ENCODE data around the gene RAP1GAP2.

Gene RAP1GAP2

DNA sequence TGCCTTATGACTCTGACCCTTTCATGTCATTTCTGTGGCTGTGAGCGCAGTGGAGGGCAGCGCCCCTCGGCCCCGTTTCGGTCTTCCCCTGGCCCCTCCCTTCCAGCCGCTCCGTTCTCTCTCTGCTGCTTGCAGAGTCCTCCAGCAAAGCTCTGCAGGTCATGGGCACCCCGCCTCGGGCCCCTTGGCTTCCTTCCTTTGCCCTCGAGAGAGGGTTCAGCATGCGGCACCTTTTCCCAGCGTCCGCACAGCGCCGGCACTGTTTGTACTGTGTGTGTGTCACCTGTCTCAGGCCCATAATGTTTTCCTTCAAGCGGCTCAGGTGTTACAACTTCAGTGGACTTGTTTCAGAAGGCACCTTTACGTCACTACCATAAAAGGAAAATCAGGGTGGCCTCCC, 98.5 kb downstream of the RAP1GAP2 start:
- H3K36me3 ChIP-seq (ENCODE audit: insufficient read depth, low read length): no peaks in the 10 kb centered on the region
- no peaks in the 10 kb centered on the region for H3K9me3 ChIP-seq (replicated peaks; ENCODE audit: low read length)
- H3K4me3 ChIP-seq (ENCODE audit: low read length): no peak overlapping the region
- no peaks in the 10 kb centered on the region for H3K27me3 ChIP-seq (ENCODE audit: control insufficient read depth, insufficient read depth, low read length)
- no peak overlapping the region for H3K4me2 ChIP-seq (ENCODE audit: low read length)
- peaks cover 12% of the 10 kb centered on the region for H3K4me1 ChIP-seq (ENCODE audit: control insufficient read depth, insufficient read depth, low read length)
- no peak overlapping the region for H3K9ac ChIP-seq (ENCODE audit: low read depth, low read length)

DNA sequence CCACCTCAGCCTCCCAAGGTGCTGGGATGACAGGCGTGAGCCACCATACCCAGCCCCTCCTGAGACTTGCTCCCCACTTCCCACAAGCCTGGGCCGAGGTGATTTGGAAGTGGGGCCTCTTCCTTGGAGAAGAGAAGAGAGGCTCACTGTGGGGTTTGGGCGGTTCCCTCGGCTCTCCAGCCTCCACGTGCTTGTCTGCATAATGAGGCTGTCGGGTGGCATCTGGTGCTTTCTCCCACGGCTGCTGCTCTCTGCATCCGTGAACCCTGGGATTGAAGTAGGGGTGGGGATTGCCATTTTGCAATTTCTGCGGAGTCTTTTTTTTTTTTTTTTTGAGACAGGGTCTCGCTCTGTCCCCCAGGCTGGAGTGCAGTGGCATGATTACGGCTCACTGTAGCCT, 101.4 kb downstream of the RAP1GAP2 start:
- Histone ChIP-seq H3K9ac (ENCODE audit: low read depth, low read length) (no peak overlapping the region), H3K27me3 (ENCODE audit: control insufficient read depth, insufficient read depth, low read length) (no peaks in the 10 kb centered on the region), H3K4me3 (ENCODE audit: low read length) (no peak overlapping the region), H3K9me3 (replicated peaks; ENCODE audit: low read length) (no peaks in the 10 kb centered on the region), H3K4me1 (ENCODE audit: control insufficient read depth, insufficient read depth, low read length) (peaks cover 7% of the 10 kb centered on the region), H3K4me2 (ENCODE audit: low read length) (no peak overlapping the region), H3K36me3 (ENCODE audit: insufficient read depth, low read length) (no peaks in the 10 kb centered on the region)

DNA sequence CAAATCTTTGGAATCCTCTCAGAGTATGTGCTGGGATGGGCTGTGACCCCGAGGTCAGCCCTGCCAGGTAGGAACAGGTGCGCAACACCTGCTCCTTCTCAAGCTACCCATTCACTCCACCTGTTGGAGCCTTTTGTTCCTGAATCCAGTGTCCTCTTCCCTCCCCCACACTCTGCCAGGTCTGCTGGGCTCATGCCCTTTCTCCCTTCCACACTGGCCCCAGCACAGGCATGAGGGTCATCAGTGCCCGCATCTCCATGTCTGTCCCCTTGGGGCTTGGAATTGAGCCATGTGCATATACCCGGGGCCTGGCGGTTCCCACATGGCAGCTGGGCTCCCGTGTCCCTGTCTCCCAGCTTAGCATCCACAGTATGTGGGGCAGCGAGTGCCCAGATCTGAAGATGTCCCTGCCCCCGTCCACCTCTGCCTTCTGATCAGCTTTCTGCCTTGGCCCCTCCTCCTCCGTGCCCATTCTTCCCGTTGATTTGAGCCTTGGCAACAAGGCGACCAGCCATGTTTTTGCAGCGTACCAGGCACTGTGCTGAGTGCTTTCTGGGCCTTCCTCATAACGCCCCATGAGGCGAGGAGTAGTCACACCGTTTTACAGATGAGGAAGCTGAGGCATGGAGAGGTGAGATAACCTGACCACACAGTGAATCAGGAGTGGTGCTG, 102.2 kb downstream of the RAP1GAP2 start:
- no peaks in the 10 kb centered on the region for H3K9me3 ChIP-seq (replicated peaks; ENCODE audit: low read length)
- H3K4me2 ChIP-seq (ENCODE audit: low read length): no peak overlapping the region
- H3K36me3 ChIP-seq (ENCODE audit: insufficient read depth, low read length): no peaks in the 10 kb centered on the region
- H3K27me3 ChIP-seq (ENCODE audit: control insufficient read depth, insufficient read depth, low read length): no peaks in the 10 kb centered on the region
- H3K9ac ChIP-seq (ENCODE audit: low read depth, low read length): no peak overlapping the region
- no peak overlapping the region for H3K4me3 ChIP-seq (ENCODE audit: low read length)
- H3K4me1 ChIP-seq (ENCODE audit: control insufficient read depth, insufficient read depth, low read length): peaks cover 5% of the 10 kb centered on the region

DNA sequence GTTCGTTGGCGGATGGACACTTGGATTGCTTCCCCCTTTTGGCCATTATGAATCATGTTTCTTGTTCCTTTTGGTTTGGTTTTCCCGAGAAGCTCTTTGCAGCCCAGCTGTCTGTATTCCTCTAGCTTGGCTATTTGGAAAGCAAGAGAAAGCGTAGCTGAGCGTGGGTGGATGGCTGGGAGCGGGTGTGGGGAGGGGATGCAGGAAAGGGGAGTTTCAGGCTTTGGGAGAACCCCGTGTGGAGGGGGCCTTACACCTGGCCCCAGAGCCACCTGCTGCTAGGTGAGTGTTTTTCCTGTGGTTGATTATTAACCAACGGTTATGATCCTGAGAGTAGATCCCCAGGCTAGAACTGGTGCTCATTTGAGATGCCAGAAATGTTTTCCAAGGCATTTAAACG, 103.7 kb downstream of the RAP1GAP2 start:
- Histone ChIP-seq H3K36me3 (ENCODE audit: insufficient read depth, low read length) (no peaks in the 10 kb centered on the region), H3K9me3 (replicated peaks; ENCODE audit: low read length) (no peaks in the 10 kb centered on the region), H3K27me3 (ENCODE audit: control insufficient read depth, insufficient read depth, low read length) (no peaks in the 10 kb centered on the region), H3K4me1 (ENCODE audit: control insufficient read depth, insufficient read depth, low read length) (peaks cover 5% of the 10 kb centered on the region), H3K9ac (ENCODE audit: low read depth, low read length) (no peak overlapping the region), H3K4me2 (ENCODE audit: low read length) (no peak overlapping the region), H3K4me3 (ENCODE audit: low read length) (no peak overlapping the region)

DNA sequence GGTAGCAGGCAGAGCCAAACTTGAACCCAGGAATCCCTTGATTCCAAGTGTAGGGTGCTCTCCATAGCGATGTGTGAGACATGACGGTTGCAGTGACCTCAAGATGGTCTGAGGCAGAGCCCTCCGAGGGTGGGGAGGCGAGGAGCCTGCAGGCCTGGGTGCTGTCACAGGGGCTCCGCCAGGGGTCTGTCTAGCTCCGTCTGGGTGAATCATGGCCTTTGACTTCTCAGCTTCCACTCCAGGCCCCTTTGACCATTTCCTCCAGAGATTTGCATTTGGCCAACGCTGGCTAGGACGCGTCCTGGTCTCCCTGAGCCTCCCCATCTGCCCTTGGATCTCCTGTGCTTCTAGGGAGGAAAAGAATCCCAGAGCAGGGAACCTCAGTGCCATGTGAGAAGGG, 104.6 kb downstream of the RAP1GAP2 start:
- Histone ChIP-seq H3K4me1 (ENCODE audit: control insufficient read depth, insufficient read depth, low read length) (peaks cover 5% of the 10 kb centered on the region), H3K4me2 (ENCODE audit: low read length) (no peak overlapping the region), H3K4me3 (ENCODE audit: low read length) (no peak overlapping the region), H3K36me3 (ENCODE audit: insufficient read depth, low read length) (no peaks in the 10 kb centered on the region), H3K9ac (ENCODE audit: low read depth, low read length) (no peak overlapping the region), H3K9me3 (replicated peaks; ENCODE audit: low read length) (no peaks in the 10 kb centered on the region), H3K27me3 (ENCODE audit: control insufficient read depth, insufficient read depth, low read length) (no peaks in the 10 kb centered on the region)

GRCh38 chr17:2901582-2901981, 105.3 kb downstream of the RAP1GAP2 start:
- Histone ChIP-seq H3K4me3 (ENCODE audit: low read length) (no peak overlapping the region), H3K4me1 (ENCODE audit: control insufficient read depth, insufficient read depth, low read length) (peaks cover 5% of the 10 kb centered on the region), H3K9ac (ENCODE audit: low read depth, low read length) (no peak overlapping the region), H3K4me2 (ENCODE audit: low read length) (no peak overlapping the region), H3K36me3 (ENCODE audit: insufficient read depth, low read length) (no peaks in the 10 kb centered on the region), H3K9me3 (replicated peaks; ENCODE audit: low read length) (no peaks in the 10 kb centered on the region), H3K27me3 (ENCODE audit: control insufficient read depth, insufficient read depth, low read length) (no peaks in the 10 kb centered on the region)

GRCh38 chr17:2902546-2902945, 106.3 kb downstream of the RAP1GAP2 start:
- H3K27me3 ChIP-seq (ENCODE audit: control insufficient read depth, insufficient read depth, low read length): no peaks in the 10 kb centered on the region
- H3K4me1 ChIP-seq (ENCODE audit: control insufficient read depth, insufficient read depth, low read length): peaks cover 5% of the 10 kb centered on the region
- H3K4me3 ChIP-seq (ENCODE audit: low read length): no peak overlapping the region
- no peak overlapping the region for H3K4me2 ChIP-seq (ENCODE audit: low read length)
- H3K36me3 ChIP-seq (ENCODE audit: insufficient read depth, low read length): no peaks in the 10 kb centered on the region
- H3K9me3 ChIP-seq (replicated peaks; ENCODE audit: low read length): no peaks in the 10 kb centered on the region
- no peak overlapping the region for H3K9ac ChIP-seq (ENCODE audit: low read depth, low read length)

GRCh38 chr17:2903193-2903974, 107.1 kb downstream of the RAP1GAP2 start:
- H3K4me1 ChIP-seq (ENCODE audit: control insufficient read depth, insufficient read depth, low read length): peaks cover 5% of the 10 kb centered on the region
- H3K4me3 ChIP-seq (ENCODE audit: low read length): no peak overlapping the region
- no peak overlapping the region for H3K4me2 ChIP-seq (ENCODE audit: low read length)
- H3K9me3 ChIP-seq (replicated peaks; ENCODE audit: low read length): no peaks in the 10 kb centered on the region
- H3K27me3 ChIP-seq (ENCODE audit: control insufficient read depth, insufficient read depth, low read length): no peaks in the 10 kb centered on the region
- H3K9ac ChIP-seq (ENCODE audit: low read depth, low read length): no peak overlapping the region
- H3K36me3 ChIP-seq (ENCODE audit: insufficient read depth, low read length): no peaks in the 10 kb centered on the region

DNA sequence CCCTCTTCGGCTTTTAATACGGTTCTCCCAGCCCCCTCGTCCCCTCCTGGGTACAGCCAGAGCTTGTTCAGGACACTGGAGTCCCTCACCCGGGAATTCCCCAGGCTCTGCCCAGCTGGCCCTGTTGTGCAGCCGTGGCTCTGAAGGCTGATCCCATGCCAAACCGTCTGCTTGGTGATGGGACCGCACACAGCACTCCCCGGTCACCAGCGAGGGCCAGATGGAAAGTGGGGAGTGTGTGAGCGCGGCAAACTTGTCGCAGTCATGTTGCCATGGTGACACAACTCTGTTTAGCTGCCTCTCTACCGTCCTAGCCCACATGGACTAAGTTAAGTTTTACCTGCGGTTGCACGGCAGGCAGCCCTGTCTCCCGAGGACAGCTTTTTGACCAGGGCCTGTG, 107.9 kb downstream of the RAP1GAP2 start:
- H3K9ac ChIP-seq (ENCODE audit: low read depth, low read length): no peak overlapping the region
- H3K4me3 ChIP-seq (ENCODE audit: low read length): no peak overlapping the region
- no peaks in the 10 kb centered on the region for H3K36me3 ChIP-seq (ENCODE audit: insufficient read depth, low read length)

DNA sequence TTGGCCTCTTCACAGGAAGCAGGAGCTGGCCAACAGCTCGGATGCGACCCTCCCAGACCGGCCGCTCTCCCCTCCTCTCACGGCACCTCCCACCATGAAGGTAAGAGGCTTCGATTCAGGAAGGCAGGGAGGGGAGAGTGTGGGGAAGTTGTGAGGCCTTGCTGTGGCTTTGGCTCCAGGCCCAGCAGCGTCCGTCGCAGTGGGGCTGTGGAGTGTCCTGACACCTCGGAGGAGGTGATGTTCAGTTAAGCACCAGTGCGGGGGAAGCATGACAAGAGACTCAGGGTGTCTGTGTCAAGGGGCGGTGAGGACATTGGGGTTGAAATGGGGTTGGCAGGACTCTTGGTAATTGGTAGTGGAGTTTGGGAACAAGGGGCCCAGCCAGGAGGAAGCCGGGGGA, 109.0 kb downstream of the RAP1GAP2 start:
- no peak overlapping the region for H3K9ac ChIP-seq (ENCODE audit: low read depth, low read length)

More for the DNA sequence above, 107.9 kb downstream of the RAP1GAP2 start:
- Histone ChIP-seq H3K4me2 (ENCODE audit: low read length) (no peak overlapping the region), H3K9me3 (replicated peaks; ENCODE audit: low read length) (no peaks in the 10 kb centered on the region), H3K27me3 (ENCODE audit: control insufficient read depth, insufficient read depth, low read length) (no peaks in the 10 kb centered on the region), H3K4me1 (ENCODE audit: control insufficient read depth, insufficient read depth, low read length) (peaks cover 5% of the 10 kb centered on the region)

DNA sequence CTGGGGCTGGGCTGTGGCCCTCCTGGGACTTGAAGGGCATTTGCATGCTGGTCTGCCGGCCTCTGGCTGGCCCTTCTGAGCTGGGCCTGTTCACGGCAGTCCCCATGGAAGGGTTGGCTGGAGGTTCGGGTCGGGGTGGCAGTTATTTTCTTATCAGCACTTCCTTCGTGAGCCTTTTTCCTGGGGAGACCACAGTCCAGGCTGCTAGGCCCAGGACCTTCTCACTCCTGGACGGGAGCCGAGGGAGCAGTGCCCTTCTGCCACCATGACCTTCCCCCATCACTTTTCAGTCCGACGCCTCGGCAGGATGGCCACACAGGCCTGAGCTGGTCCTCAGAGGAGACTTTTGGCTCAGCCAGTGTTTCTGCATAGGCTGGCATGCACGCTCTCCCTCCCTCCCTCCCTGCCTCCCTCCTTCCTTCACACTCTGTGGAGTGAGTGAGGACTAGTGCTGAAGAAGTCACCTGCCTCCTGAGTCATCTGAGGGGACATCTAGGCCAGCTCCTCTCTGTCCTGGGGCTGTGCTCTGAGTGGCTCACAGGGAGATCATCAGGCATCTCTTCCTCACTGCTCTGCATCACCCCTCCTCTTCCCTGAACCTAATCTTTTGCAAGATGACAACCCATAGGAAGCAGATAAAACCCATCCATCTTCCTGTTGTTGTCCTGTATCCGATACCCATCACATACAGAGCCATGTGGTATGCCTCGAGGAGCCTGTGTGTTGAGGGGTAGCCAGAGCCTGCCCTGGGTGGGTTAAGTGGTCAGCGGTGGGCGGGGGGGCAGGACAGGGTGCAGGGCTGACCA, 109.7 kb downstream of the RAP1GAP2 start:
- no peaks in the 10 kb centered on the region for H3K9me3 ChIP-seq (replicated peaks; ENCODE audit: low read length)
- H3K4me2 ChIP-seq (ENCODE audit: low read length): no peak overlapping the region
- H3K4me3 ChIP-seq (ENCODE audit: low read length): no peak overlapping the region
- H3K27me3 ChIP-seq (ENCODE audit: control insufficient read depth, insufficient read depth, low read length): no peaks in the 10 kb centered on the region
- no peaks in the 10 kb centered on the region for H3K36me3 ChIP-seq (ENCODE audit: insufficient read depth, low read length)
- H3K9ac ChIP-seq (ENCODE audit: low read depth, low read length): no peak overlapping the region
- no peaks in the 10 kb centered on the region for H3K4me1 ChIP-seq (ENCODE audit: control insufficient read depth, insufficient read depth, low read length)

More for the DNA sequence above, 109.0 kb downstream of the RAP1GAP2 start:
- no peaks in the 10 kb centered on the region for H3K4me1 ChIP-seq (ENCODE audit: control insufficient read depth, insufficient read depth, low read length)
- no peaks in the 10 kb centered on the region for H3K27me3 ChIP-seq (ENCODE audit: control insufficient read depth, insufficient read depth, low read length)
- H3K4me3 ChIP-seq (ENCODE audit: low read length): no peak overlapping the region
- H3K4me2 ChIP-seq (ENCODE audit: low read length): no peak overlapping the region
- no peaks in the 10 kb centered on the region for H3K9me3 ChIP-seq (replicated peaks; ENCODE audit: low read length)
- H3K36me3 ChIP-seq (ENCODE audit: insufficient read depth, low read length): no peaks in the 10 kb centered on the region

Measured in skeletal muscle satellite cell (primary cell).